Effector memory CD8-positive, alpha-beta T cell (primary cell): Measurements from ENCODE around the gene TCF25.
A peak's percentile ranks its signal among the peaks of the same experiment; 100 is the strongest.

ENCODE experiments used
- ATAC-seq: fragments of 150-1000 bp; cut with Tn5 transposase; replicated peaks from 2 replicates; pipeline ENCODE4 v1.10.0; 2021; ENCODE audit warnings: mild to moderate bottlenecking, moderate library complexity
- DNase-seq, 3 experiments: peaks; one replicate each; pipeline ENCODE4 v3.0.0; 2021
- H3K27ac Mint-ChIP-seq, 2 donors: one replicate each; pipeline ENCODE4 v1.8.0; 2022; ENCODE audit warnings: mild to moderate bottlenecking in 2 of 2, mixed read lengths in 2 of 2, moderate library complexity in 2 of 2
- H3K27me3 Mint-ChIP-seq, 2 donors: one replicate each; pipeline ENCODE4 v1.8.0; 2022; ENCODE audit warnings: mixed read lengths in 2 of 2
- H3K36me3 Mint-ChIP-seq: one replicate; pipeline ENCODE4 v1.8.0; 2022; ENCODE audit warnings: mild to moderate bottlenecking, moderate library complexity, mixed read lengths; ENCODE audit not compliant: insufficient read depth
- H3K4me1 Mint-ChIP-seq, 2 donors: one replicate each; pipeline ENCODE4 v1.8.0; 2022; ENCODE audit warnings: low read depth in 2 of 2, mixed read lengths in 2 of 2
- H3K4me3 Mint-ChIP-seq, 2 donors: one replicate each; pipeline ENCODE4 v1.8.0; 2022; ENCODE audit warnings: mild to moderate bottlenecking in 2 of 2, mixed read lengths in 2 of 2, moderate library complexity in 2 of 2
- H3K9me3 Mint-ChIP-seq, 2 donors: one replicate each; pipeline ENCODE4 v1.8.0; 2022; ENCODE audit warnings: mixed read lengths in 2 of 2

The TCF25 gene

DNA sequence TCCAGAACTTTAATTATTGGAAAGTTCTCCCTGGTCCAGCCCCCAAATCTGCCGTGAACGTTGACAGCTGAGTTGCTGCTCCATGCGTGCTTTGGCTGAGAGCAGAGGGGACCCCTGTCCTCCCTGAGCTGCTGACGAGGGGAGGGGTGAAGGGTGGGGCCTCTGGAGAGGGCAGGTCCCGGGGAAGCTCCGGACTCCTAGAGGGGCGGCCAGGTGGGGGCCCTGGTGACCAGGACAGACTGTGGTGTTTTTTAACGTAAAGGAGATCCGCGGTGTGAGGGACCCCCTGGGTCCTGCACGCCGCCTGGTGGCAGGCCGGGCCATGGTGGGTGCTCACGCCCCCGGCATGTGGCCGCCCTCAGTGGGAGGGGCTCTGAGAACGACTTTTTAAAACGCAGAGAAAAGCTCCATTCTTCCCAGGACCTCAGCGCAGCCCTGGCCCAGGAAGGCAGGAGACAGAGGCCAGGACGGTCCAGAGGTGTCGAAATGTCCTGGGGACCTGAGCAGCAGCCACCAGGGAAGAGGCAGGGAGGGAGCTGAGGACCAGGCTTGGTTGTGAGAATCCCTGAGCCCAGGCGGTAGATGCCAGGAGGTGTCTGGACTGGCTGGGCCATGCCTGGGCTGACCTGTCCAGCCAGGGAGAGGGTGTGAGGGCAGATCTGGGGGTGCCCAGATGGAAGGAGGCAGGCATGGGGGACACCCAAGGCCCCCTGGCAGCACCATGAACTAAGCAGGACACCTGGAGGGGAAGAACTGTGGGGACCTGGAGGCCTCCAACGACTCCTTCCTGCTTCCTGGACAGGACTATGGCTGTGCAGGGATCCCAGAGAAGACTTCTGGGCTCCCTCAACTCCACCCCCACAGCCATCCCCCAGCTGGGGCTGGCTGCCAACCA is 45.3 kb downstream of the TCF25 start, which contains the start of gene MC1R:
TSS of gene MC1R (plus strand) at position 410 of the 895 bp plus-strand sequence. CDS start at position 807, 397 bp downstream.
- H3K4me3 Mint-ChIP-seq, result peak within 1 kb of the TSS; percentile 82 to 84
- H3K4me1 Mint-ChIP-seq, result peaks cover 30 to 34% of the 10 kb centered on the region in 2 donors
- no peak for DNase-seq
- peak within 1 kb of the TSS; percentile 57 to 60 for H3K27ac Mint-ChIP-seq
- peaks cover 16% of the 10 kb centered on the region for H3K36me3 Mint-ChIP-seq
- peak; percentile 14 for ATAC-seq
- no peaks in the 10 kb centered on the region for H3K9me3 Mint-ChIP-seq
- peaks cover 14 to 46% of the 10 kb centered on the region in 2 donors for H3K27me3 Mint-ChIP-seq

DNA sequence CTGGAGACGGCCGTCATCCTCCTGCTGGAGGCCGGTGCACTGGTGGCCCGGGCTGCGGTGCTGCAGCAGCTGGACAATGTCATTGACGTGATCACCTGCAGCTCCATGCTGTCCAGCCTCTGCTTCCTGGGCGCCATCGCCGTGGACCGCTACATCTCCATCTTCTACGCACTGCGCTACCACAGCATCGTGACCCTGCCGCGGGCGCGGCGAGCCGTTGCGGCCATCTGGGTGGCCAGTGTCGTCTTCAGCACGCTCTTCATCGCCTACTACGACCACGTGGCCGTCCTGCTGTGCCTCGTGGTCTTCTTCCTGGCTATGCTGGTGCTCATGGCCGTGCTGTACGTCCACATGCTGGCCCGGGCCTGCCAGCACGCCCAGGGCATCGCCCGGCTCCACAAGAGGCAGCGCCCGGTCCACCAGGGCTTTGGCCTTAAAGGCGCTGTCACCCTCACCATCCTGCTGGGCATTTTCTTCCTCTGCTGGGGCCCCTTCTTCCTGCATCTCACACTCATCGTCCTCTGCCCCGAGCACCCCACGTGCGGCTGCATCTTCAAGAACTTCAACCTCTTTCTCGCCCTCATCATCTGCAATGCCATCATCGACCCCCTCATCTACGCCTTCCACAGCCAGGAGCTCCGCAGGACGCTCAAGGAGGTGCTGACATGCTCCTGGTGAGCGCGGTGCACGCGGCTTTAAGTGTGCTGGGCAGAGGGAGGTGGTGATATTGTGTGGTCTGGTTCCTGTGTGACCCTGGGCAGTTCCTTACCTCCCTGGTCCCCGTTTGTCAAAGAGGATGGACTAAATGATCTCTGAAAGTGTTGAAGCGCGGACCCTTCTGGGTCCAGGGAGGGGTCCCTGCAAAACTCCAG is 46.4 kb downstream of the TCF25 start:
- peaks cover 20 to 54% of the 10 kb centered on the region in 2 donors for H3K27me3 Mint-ChIP-seq
- peak overlapping the region in 1 of 2 donors; percentile 19 for H3K27ac Mint-ChIP-seq
- DNase-seq, result no peak
- peak overlapping the region; percentile 19 to 30 for H3K4me3 Mint-ChIP-seq
- no peak for ATAC-seq
- peaks cover 20% of the 10 kb centered on the region for H3K36me3 Mint-ChIP-seq
- H3K4me1 Mint-ChIP-seq, result peaks cover 23 to 33% of the 10 kb centered on the region in 2 donors
- H3K9me3 Mint-ChIP-seq, result no peaks in the 10 kb centered on the region

DNA sequence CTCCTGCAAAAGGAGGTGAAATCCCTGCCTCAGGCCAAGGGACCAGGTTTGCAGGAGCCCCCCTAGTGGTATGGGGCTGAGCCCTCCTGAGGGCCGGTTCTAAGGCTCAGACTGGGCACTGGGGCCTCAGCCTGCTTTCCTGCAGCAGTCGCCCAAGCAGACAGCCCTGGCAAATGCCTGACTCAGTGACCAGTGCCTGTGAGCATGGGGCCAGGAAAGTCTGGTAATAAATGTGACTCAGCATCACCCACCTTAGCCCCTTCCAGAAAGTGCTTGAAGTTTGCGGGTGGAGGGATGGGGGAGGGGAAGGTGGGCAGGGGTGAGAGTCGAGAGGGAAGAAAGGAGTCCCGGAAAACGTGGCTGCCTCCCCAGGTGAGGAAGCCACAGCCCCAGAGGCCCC is 47.3 kb downstream of the TCF25 start:
- peaks cover 15% of the 10 kb centered on the region for H3K36me3 Mint-ChIP-seq
- H3K4me1 Mint-ChIP-seq, result peaks cover 23 to 29% of the 10 kb centered on the region in 2 donors
- H3K4me3 Mint-ChIP-seq, result no peak overlapping the region
- no peak overlapping the region for H3K27ac Mint-ChIP-seq
- no peak for ATAC-seq
- H3K27me3 Mint-ChIP-seq, result peaks cover 20 to 60% of the 10 kb centered on the region in 2 donors
- H3K9me3 Mint-ChIP-seq, result no peaks in the 10 kb centered on the region
- no peak for DNase-seq

DNA sequence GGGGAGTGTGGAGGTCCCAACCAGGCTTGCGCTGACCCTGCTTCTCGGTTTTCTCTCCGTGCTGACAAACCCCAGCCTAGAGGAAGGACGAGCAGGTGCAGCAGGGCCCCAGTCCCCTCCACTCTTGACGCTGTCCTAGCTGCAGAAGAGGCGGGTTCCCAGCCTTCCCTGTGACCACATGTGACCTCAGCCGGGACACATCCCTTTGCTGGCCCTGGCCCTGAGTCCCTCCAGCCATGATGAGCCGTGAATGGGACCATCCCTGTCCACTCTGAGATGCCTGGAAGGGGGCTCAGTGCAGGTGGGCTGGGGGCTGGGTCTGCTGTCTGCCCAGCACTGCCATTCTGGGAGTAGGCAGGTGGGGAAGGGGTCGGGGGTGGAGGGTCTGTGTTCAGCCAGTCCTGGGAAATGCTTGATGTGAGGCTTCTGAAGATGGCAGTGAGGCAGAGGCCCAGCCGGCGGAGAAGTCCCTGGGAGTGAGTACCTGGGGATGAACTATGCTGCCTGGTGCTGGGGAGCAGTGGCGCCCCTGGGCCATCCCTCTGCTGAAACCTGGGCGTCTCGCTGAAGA is 47.8 kb downstream of the TCF25 start:
- ATAC-seq (no peak), DNase-seq (no peak)
- Mint-ChIP-seq H3K36me3 (peaks cover 13% of the 10 kb centered on the region), H3K27ac (no peak overlapping the region), H3K4me1 (peaks cover 23 to 29% of the 10 kb centered on the region in 2 donors), H3K4me3 (no peak overlapping the region), H3K27me3 (peaks cover 20 to 60% of the 10 kb centered on the region in 2 donors), H3K9me3 (no peaks in the 10 kb centered on the region)

DNA sequence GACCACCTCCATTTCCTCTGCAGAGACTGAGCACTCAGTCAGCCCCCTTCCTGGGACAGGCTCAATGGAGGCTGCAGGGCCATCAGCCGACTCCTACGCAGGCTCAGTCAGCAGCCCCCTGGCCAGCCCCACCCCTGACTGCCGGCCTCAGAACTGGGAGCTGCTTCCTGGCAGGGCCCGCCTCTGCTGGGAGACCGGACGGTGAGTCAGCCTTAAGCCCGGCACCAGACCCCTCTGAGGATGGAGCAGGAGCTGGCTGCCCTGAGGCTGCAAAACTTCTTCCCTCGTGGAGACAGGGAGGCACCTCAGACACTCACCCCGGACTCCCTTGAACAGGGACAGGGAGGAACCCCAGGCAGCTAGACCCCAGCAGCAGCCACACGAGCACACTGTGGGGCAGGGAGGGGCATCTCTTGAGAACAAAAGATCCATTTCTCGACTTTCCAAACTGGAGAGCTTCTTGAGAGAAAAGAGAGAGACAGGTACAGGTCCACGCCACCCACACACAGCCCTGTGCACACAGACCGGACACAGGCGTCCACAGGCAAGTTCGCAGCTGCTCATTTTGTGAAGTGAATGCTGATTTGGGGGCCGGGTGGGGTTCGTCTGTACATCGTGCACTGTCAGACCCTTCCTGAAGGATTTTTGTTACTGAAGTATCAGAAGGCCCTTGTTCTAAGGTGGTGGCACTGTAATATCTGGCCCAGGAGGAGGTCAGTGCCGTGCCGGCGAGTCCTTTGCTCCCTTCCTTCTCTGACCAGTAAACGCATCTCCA is 48.5 kb downstream of the TCF25 start:
- DNase-seq (no peak), ATAC-seq (no peak)
- H3K27ac Mint-ChIP-seq, result no peak overlapping the region
- peaks cover 28 to 29% of the 10 kb centered on the region in 2 donors for H3K4me1 Mint-ChIP-seq
- H3K27me3 Mint-ChIP-seq, result peaks cover 20 to 67% of the 10 kb centered on the region in 2 donors
- H3K9me3 Mint-ChIP-seq, result no peaks in the 10 kb centered on the region
- H3K4me3 Mint-ChIP-seq, result peak overlapping the region; percentile 41 to 59
- H3K36me3 Mint-ChIP-seq, result peaks cover 16% of the 10 kb centered on the region

DNA sequence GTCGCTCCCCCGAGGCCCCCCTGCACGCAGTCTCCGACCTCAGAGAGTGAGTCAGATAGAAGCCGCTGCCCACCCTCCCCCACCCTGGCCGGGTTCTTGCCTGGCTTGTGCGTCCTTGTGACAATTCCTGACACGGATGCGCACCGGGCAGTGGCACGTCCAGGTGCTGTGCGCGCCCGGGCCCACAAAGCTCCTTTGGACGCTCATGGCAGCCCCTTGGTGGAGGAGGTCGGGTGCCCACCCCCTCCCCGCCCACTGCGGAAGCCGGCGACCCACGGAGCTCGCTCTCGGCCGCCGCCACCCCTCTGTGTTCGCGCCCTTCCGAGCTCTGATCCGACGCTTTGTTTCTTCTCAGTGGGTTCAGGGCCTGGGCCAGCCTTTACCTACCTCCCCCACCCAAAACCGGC is 49.1 kb downstream of the TCF25 start:
- peaks cover 22 to 69% of the 10 kb centered on the region in 2 donors for H3K27me3 Mint-ChIP-seq
- peaks cover 17% of the 10 kb centered on the region for H3K36me3 Mint-ChIP-seq
- ATAC-seq (no peak), DNase-seq (no peak)
- peaks cover 28 to 29% of the 10 kb centered on the region in 2 donors for H3K4me1 Mint-ChIP-seq
- H3K27ac Mint-ChIP-seq, result no peak overlapping the region
- no peaks in the 10 kb centered on the region for H3K9me3 Mint-ChIP-seq
- H3K4me3 Mint-ChIP-seq, result peak overlapping the region; percentile 55 to 59

DNA sequence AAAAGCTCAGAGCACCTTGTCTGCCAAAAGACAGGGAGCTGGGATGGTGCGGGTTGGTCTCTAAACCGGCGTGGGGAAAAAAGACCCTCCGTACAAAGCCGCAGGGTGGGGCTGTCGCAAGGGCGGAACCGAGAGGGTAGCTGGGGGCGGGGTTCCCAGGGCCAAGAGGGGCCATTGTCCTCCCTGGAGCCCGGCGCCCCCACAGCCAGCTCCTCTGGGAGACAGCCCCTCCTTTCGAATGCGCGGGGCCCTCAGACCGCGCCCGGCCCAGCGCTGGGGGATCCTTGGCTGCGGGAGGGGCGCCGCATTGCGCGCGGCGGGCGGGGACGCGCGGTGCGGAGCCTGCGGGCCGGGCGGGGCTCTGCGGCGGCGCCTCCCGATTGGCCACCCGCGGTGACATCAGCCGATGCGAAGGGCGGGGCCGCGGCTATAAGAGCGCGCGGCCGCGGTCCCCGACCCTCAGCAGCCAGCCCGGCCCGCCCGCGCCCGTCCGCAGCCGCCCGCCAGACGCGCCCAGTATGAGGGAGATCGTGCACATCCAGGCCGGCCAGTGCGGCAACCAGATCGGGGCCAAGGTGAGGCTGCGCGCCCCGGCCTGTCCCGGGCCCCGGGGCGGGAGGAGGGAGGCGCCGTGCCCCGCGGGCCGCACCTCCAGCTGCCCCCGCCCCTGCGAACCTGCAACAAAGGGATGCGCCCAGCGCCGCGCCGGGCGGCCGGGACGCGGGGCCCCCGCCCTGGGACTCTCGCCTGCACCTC is 49.7 kb downstream of the TCF25 start, which contains the start of gene TUBB3:
TSS of gene TUBB3 (plus strand) at position 459 of the 756 bp plus-strand sequence. CDS start at position 519, 60 bp downstream.
- Mint-ChIP-seq H3K36me3 (peaks cover 14% of the 10 kb centered on the region), H3K9me3 (no peaks in the 10 kb centered on the region), H3K27ac (no peak within 1 kb of the TSS), H3K4me3 (peak within 1 kb of the TSS; percentile 55 to 59), H3K27me3 (peaks cover 27 to 69% of the 10 kb centered on the region in 2 donors), H3K4me1 (peaks cover 23 to 24% of the 10 kb centered on the region in 2 donors)
- DNase-seq, result no peak
- ATAC-seq, result no peak

DNA sequence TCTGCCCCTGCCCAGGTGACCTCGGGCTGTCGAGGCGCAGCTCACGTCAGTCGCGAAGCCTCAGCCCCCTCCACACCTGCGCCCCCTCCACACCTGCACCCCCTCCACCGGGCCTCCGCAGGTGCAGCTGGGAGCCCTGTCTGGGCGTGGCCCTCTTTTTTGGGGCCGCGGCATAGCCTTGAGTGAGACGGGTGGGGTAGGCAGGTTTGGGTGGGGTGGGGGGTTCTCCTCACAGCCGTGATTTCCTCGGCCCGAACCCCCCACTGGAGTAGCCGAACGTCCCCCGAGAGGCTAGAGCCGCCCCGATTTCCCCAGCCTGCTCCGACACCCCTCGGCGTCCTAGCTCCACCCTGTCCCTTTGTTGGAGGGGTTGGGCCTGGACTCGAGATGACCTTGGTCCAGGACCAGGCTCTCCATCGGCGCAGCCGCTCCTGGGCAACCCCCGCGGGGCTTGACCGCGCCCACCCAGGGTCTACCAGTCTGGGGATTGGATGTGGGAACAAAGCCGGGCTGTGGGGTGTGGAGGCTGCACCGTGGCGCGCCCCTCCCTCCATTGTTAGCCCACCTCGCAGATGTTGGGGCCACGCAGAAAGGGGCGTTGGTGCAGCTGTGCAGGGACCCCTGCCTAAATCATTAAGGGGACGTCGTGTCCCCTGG is 50.4 kb downstream of the TCF25 start:
- no peak for ATAC-seq
- Mint-ChIP-seq H3K27ac (no peak overlapping the region), H3K4me1 (peaks cover 20 to 21% of the 10 kb centered on the region in 2 donors), H3K9me3 (no peaks in the 10 kb centered on the region), H3K27me3 (peaks cover 27 to 63% of the 10 kb centered on the region in 2 donors), H3K36me3 (peaks cover 12% of the 10 kb centered on the region), H3K4me3 (peak overlapping the region in 1 of 2 donors; percentile 52)
- DNase-seq, result no peak

DNA sequence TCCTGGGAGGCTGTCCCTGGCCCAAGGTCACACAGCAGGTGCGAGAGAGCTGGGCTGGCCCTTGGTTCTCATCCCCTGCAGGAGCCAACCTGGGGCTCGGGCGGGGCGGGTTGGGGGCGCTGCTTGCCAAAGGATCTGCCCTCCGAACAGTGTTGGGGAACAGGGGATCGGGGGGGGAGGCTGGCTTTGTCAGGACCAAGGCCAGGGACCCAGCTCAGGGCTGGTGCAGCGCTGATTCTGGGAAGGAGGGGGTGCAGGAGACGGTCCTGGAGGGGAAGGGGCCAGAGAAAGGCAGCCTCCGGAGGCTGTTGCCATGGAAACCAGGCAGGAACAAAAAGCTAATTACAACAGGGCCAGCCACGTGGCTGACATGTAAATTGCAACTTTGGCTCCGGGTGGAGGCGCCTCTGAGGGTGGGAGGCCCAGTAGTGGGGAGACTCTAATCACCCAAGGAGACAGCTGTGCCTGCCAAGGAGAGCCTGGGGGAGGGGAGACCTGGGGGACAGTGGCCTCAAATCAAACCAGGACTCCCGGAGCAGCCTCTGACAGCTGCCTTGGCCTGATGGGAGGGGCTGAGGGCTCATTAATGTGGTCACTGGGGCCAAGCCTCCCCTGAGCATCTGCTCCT is 51.0 kb downstream of the TCF25 start:
- Mint-ChIP-seq H3K4me1 (peaks cover 18% of the 10 kb centered on the region in 2 donors), H3K4me3 (peak overlapping the region; percentile 27 to 52), H3K9me3 (no peaks in the 10 kb centered on the region), H3K27ac (no peak overlapping the region), H3K36me3 (peaks cover 10% of the 10 kb centered on the region), H3K27me3 (peaks cover 31 to 59% of the 10 kb centered on the region in 2 donors)
- DNase-seq, result peak in 1 of 3 experiments; percentile 33
- ATAC-seq, result peak; percentile 28

DNA sequence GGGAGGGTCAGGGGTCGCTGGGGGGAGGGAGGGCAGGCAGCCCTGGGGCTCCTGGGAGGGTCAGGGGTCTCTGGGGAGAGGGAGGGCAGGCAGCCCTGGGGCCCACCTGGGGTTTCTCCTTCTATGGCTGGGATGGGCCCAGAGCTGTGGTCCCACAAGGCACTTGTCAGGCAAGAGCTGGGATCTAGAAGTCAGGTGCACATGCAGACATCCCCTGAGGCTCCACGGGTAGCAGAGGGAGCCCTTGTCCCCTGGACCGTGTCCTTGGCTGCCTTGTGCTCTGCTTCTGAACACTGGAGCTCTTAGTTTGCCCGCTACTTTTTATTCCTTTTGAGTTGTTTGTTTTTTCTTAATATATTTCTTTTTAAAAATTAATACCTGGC is 51.5 kb downstream of the TCF25 start:
- ATAC-seq, result no peak
- Mint-ChIP-seq H3K27ac (no peak overlapping the region), H3K4me1 (peaks cover 13 to 17% of the 10 kb centered on the region in 2 donors), H3K4me3 (peak overlapping the region; percentile 25 to 52), H3K27me3 (peaks cover 32 to 59% of the 10 kb centered on the region in 2 donors), H3K36me3 (peaks cover 9% of the 10 kb centered on the region), H3K9me3 (no peaks in the 10 kb centered on the region)
- DNase-seq, result no peak

DNA sequence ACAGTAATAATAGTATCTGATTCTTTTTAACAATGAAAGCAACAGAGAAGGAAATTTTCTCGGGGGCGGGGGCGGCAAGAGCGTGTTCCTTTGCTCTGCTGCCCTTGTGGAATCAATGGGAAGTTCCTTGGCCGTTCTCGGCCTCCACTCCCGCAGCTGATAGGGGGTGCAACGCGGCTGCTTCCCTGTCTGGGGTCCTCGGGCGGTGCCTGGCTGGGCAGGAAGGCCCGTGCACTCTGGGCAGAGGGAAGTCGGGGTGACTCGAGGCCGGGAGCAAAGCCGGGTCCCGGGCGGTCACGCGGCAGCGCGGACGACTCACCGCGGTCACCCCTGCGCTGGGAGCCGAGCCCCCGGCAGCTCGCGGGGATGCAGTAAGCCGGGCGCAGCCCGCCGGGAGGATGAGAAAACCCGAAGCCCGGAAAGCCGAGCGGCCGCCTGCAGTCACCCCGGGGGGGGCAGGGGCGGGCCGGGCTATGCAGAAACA is 52.2 kb downstream of the TCF25 start:
- Mint-ChIP-seq H3K4me1 (peaks cover 9 to 16% of the 10 kb centered on the region in 2 donors), H3K9me3 (no peaks in the 10 kb centered on the region), H3K36me3 (peaks cover 9% of the 10 kb centered on the region), H3K4me3 (peak overlapping the region; percentile 25 to 42), H3K27ac (no peak overlapping the region), H3K27me3 (peaks cover 31 to 57% of the 10 kb centered on the region in 2 donors)
- DNase-seq (no peak), ATAC-seq (no peak)
